ENCODE results near the gene SRGAP3.
"Not testable (repeated sequence)": the region's sequence is repeated elsewhere in the genome, so short reads cannot be mapped to it uniquely, and the experiment has no call there.

DNA sequence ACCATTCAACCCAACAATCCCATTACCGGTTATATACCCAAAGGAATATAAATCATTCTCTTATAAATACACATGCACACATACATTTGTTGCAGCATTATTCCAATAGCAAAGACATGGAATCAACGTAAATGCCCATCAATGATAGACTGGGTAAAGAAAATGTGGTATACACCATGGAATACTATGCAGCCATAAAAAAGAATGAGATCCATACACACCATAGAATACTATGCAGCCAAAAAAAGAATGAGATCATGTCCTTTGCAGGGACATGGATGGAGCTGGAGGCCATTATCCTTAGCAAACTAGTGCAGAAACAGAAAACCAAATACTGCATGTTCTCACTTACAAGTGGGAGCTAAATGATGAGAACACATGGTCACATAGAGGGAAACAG is 44.5 kb upstream of the SRGAP3 start:
- not testable (repeated sequence) for TF ChIP-seq POLR2A, CTCF, POLR2AphosphoS5, EP300 (IDR thresholded peaks at IDR 0.05)
